GM12878 (cell line): Measurements from ENCODE around the gene EDN2. TPM values are rescaled to one million over a fixed set of nuclear protein-coding genes. Genes with fewer than 3 reads are reported as not detected.

Experiments used
- ATAC-seq: fragments of 200-7000 bp; cut with Tn5 transposase; 3 replicates; pipeline ENCODE4 v1.9.1; 2020; ENCODE audit warnings: mild to moderate bottlenecking, moderate library complexity
- BruUV-seq: library from RNA; stranded (reverse); fragments of 400-500 nt; replicated peaks from 2 replicates; lab custom pipeline; 2021; lab: Mats Ljungman, UMichigan
- CTCF ChIA-PET: fragments of 300-600 bp; sonication (Branson Sonifier 250); formaldehyde crosslinking; extraction: SDS; loops from one replicate; lab custom pipeline; 2021; ENCODE audit warnings: inconsistent platforms; lab: Yijun Ruan, JAX
- POLR2A ChIA-PET: fragments of 350-600 bp; formaldehyde crosslinking; extraction: SDS; loops from one replicate; lab custom pipeline; 2021; ENCODE audit warnings: inconsistent platforms; lab: Charles Lee
- RAD21 ChIA-PET: fragments of 300-600 bp; sonication (Branson Sonifier 250); formaldehyde crosslinking; loops from one replicate; lab custom pipeline; 2023; ENCODE audit warnings: antibody characterized with exemption; ENCODE audit not compliant: unreplicated experiment; lab: Charles Lee
- SMC1A ChIA-PET: fragments of 300-600 bp; sonication (Branson Sonifier 250); formaldehyde crosslinking; loops from one replicate; lab custom pipeline; 2023; ENCODE audit not compliant: unreplicated experiment, uncharacterized antibody; lab: Charles Lee
- DNase-seq: peaks from one replicate; pipeline ENCODE4 v3.0.0-alpha.2; 2011; ENCODE audit warnings: low read depth, low spot score
- FAIRE-seq: peaks from 3 replicates; lab custom pipeline; 2011; peaks lifted over from hg19 to GRCh38; lab: Jason Lieb, UNC
- H2AFZ ChIP-seq: 2 replicates; pipeline ENCODE4 v1.6.0; 2011; ENCODE audit warnings: low read depth, low read length, control low read depth; ENCODE audit not compliant: control insufficient read depth
- H3K27ac ChIP-seq: 2 replicates; pipeline ENCODE4 v1.5.1; 2011; ENCODE audit warnings: control low read depth; ENCODE audit not compliant: control insufficient read depth, insufficient read depth
- H3K27me3 ChIP-seq, 2 experiments: replicated peaks in 1 of 2; 2 replicates each; pipeline versions ENCODE4 v1.6.0 to v1.6.1; 2011; ENCODE audit warnings: low read length in 1 of 2; ENCODE audit not compliant: control insufficient read depth in 2 of 2, insufficient read depth in 2 of 2
- H3K36me3 ChIP-seq, 2 experiments: 2 replicates each; pipeline ENCODE4 v1.5.1; 2011; ENCODE audit warnings: low read length in 1 of 2; ENCODE audit not compliant: control insufficient read depth in 2 of 2, insufficient read depth in 2 of 2
- H3K4me1 ChIP-seq: 2 replicates; pipeline ENCODE4 v1.6.1; 2011; ENCODE audit warnings: mild to moderate bottlenecking, low read length, moderate library complexity, mixed read lengths; ENCODE audit not compliant: control insufficient read depth, insufficient read depth
- H3K4me2 ChIP-seq: 2 replicates; pipeline ENCODE4 v1.6.0; 2011; ENCODE audit warnings: control low read depth; ENCODE audit not compliant: control insufficient read depth, insufficient read depth
- H3K4me3 ChIP-seq: fragments of 200-600 bp; sonication (generic); 2 replicates; pipeline ENCODE4 v1.5.1; 2016
- H3K79me2 ChIP-seq: 2 replicates; pipeline ENCODE4 v1.6.0; 2011; ENCODE audit warnings: low read length; ENCODE audit not compliant: control insufficient read depth, insufficient read depth
- H3K9ac ChIP-seq: 2 replicates; pipeline ENCODE4 v1.8.0; 2011; ENCODE audit warnings: low read length, control low read depth, mixed read lengths; ENCODE audit not compliant: control insufficient read depth, insufficient read depth
- H3K9me3 ChIP-seq: replicated peaks from 3 replicates; pipeline ENCODE4 v1.5.1; 2011; ENCODE audit warnings: mild to moderate bottlenecking, low read length; ENCODE audit not compliant: control insufficient read depth, insufficient read depth
- H4K20me1 ChIP-seq: 2 replicates; pipeline ENCODE4 v1.6.0; 2011; ENCODE audit not compliant: control insufficient read depth, insufficient read depth
- FOXK2 ChIP-seq: fragments of 450-650 bp; IDR thresholded peaks from 2 replicates; pipeline ENCODE4 v1.6.1; 2017; ENCODE audit warnings: mild to moderate bottlenecking, moderate library complexity
- IRF5 ChIP-seq: fragments of 450-650 bp; IDR thresholded peaks from 2 replicates; pipeline ENCODE4 v1.6.1; 2017; ENCODE audit warnings: borderline replicate concordance
- PAX5 ChIP-seq: IDR thresholded peaks from 2 replicates; pipeline ENCODE4 v1.6.1; 2011; ENCODE audit warnings: low read depth, low read length, borderline replicate concordance
- REST ChIP-seq: IDR thresholded peaks from 2 replicates; pipeline ENCODE4 v1.6.1; 2012; ENCODE audit warnings: mild to moderate bottlenecking, low read depth, low read length
- ZBED1 ChIP-seq: IDR thresholded peaks from 2 replicates; pipeline ENCODE4 v1.6.1; 2016; ENCODE audit warnings: borderline replicate concordance
- ZBTB33 ChIP-seq: fragments of 450-650 bp; IDR thresholded peaks from 2 replicates; pipeline ENCODE4 v1.6.1; 2017; ENCODE audit warnings: mild to moderate bottlenecking
- WGBS: methylation state at CpG from one replicate; pipeline ENCODE4 v1.1.6; 2016; ENCODE audit warnings: low lambda C conversion rate; ENCODE audit not compliant: insufficient replicate concordance, insufficient coverage; ENCODE audit errors: missing lambda C conversion rate; 5-methylcytosine and 5-hydroxymethylcytosine counted together
- in situ Hi-C: fragments of 300-500 bp; cut with MboI; formaldehyde crosslinking; loops from 9 replicates; pipeline ENCODE4 v1.14.3; 2018; ENCODE audit warnings: mixed read lengths
- intact Hi-C: fragments of 100-400 bp; cut with micrococcal nuclease; formaldehyde crosslinking; loops from one replicate; pipeline ENCODE4 v1.14.2; 2022; ENCODE audit not compliant: unreplicated experiment
- polyA plus RNA-seq, 11 experiments: library from polyadenylated mRNA; depleted of rRNA in 4 of 11; unstranded in 6 of 11; stranded (reverse) in 5 of 11; fragments of >200 nt; fragmentation: Nextera tagmentation in 4 of 11; fragmentation: Illumina TruSeq in 1 of 11; extraction: Ambion mirVana in 4 of 11; extraction: Trizol in 1 of 11; gene quantifications; 1 replicate in 1 of 11; 2 replicates in 10 of 11; pipeline versions ENCODE4 v1.2.1 to v1.2.3, GENCODE V29; 2011 to 2016; ENCODE audit warnings: inconsistent platforms in 2 of 11, missing spikeins in 2 of 11, low read depth in 1 of 11
- total RNA-seq, 4 experiments: library from RNA; depleted of rRNA in 3 of 4; stranded (reverse); fragments of >200 nt in 3 of 4; fragmentation: Illumina TruSeq in 1 of 4; extraction: Trizol in 1 of 4; gene quantifications; 2 replicates each; pipeline versions ENCODE4 v1.2.1 to v1.2.3, GENCODE V29; 2013 to 2021

EDN2 gene
- total and polyA plus RNA-seq, 10 of the 15 experiments (the other 5 are each of a cell fraction or from before 2014, with no cell fraction given): 0.11 to 1.5 (median 0.43) TPM; not detected in 1

- FAIRE-seq (no peak), DNase-seq (no peak), ATAC-seq (no peak)
- POLR2A ChIA-PET: no interaction called here
- H3K27ac ChIP-seq: no peak overlapping the region
- intact Hi-C loops: no loop called here
- H3K9ac ChIP-seq: no peak overlapping the region
- H3K9me3 ChIP-seq: no peaks in the 10 kb centered on the region
- H3K4me1 ChIP-seq: no peaks in the 10 kb centered on the region
- CTCF ChIA-PET: interaction anchor here (1.4 kb wide), 1 partner anchor 22 kb away, joined by 6 read pairs; no protein-coding TSS in a partner anchor
- SMC1A ChIA-PET: interaction anchor here (0.6 to 1.1 kb wide), 2 partner anchors 325 to 328 kb away, joined by 3 to 4 read pairs; no protein-coding TSS in a partner anchor
- H3K27me3 ChIP-seq: peaks cover 0 to 3% of the 10 kb centered on the region in 2 experiments; a peak in 2 of 4 replicates
- no peaks in the 10 kb centered on the region for H3K79me2 ChIP-seq
- in situ Hi-C loops: no loop called here
- H4K20me1 ChIP-seq: no peaks in the 10 kb centered on the region
- no peak overlapping the region for H3K4me2 ChIP-seq
- BruUV-seq: no TSS peak
- 37% methylated on average over 8 of the region's 8 CpGs for WGBS
- RAD21 ChIA-PET: no interaction called here
- no peak overlapping the region for H2AFZ ChIP-seq
- H3K4me3 ChIP-seq: no peak overlapping the region
- TF ChIP-seq PAX5 (no peak), FOXK2 (no peak), ZBTB33 (no peak), ZBED1 (no peak), REST (no peak), IRF5 (no peak)
- no peaks in the 10 kb centered on the region for H3K36me3 ChIP-seq
These were observed 28.8 kb downstream of the EDN2 start for GRCh38 chr1:41455479-41456332.
